GM12872 (cell line): ENCODE data around the gene PKDCC.

Experiments used
- TF ChIP-seq, protein P1 (sequence below): IDR thresholded peaks from 3 replicates; pipeline ENCODE4 v1.5.1; 2011; ENCODE audit warnings: low read depth, mild to moderate bottlenecking, low read length, moderate library complexity; ENCODE audit not compliant: insufficient read depth

PKDCC gene

DNA sequence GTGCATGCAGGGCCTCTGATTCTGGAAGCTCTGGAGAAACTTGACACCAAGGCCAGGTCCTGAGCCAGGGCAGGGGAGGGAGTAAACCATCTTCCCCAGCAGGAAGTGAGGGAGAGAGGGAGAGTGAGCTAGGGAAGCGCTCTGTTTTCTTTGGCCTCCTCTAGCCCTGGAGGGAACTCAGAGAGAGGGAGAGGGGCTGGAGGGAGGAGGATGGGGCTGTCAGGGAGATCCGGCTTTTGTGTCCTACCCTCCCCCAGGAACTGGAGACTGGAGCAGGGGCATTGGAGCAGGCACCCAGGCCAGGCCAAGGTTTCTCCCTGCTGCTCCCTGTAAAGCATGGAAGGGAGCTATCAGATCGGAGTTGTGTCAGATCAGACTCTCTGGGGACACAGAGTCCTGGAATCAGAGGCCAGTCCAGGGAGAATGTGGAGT, 22.7 kb upstream of the PKDCC start:
- TF ChIP-seq, protein P1, sequence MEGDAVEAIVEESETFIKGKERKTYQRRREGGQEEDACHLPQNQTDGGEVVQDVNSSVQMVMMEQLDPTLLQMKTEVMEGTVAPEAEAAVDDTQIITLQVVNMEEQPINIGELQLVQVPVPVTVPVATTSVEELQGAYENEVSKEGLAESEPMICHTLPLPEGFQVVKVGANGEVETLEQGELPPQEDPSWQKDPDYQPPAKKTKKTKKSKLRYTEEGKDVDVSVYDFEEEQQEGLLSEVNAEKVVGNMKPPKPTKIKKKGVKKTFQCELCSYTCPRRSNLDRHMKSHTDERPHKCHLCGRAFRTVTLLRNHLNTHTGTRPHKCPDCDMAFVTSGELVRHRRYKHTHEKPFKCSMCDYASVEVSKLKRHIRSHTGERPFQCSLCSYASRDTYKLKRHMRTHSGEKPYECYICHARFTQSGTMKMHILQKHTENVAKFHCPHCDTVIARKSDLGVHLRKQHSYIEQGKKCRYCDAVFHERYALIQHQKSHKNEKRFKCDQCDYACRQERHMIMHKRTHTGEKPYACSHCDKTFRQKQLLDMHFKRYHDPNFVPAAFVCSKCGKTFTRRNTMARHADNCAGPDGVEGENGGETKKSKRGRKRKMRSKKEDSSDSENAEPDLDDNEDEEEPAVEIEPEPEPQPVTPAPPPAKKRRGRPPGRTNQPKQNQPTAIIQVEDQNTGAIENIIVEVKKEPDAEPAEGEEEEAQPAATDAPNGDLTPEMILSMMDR = no peak

DNA sequence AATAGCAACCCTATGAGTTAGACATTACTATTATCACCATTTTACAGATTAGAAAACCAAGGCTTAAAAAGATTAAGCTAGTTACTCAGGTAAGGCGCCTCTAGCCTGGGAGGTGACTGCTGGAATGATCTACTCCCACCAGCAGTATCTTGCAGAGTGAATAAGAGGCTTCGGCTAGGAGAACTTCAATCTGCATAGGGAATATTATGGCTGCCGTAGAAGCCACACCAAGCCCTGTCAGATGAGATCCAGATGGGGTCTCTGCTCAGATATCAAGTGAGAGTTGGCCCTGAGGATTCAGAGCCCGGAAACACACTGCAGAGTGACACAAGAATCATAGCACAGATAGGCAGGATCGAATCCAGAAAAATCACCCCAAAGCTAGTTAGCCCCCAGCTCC, 21.5 kb upstream of the PKDCC start:
- TF ChIP-seq, protein P1 = no peak

DNA sequence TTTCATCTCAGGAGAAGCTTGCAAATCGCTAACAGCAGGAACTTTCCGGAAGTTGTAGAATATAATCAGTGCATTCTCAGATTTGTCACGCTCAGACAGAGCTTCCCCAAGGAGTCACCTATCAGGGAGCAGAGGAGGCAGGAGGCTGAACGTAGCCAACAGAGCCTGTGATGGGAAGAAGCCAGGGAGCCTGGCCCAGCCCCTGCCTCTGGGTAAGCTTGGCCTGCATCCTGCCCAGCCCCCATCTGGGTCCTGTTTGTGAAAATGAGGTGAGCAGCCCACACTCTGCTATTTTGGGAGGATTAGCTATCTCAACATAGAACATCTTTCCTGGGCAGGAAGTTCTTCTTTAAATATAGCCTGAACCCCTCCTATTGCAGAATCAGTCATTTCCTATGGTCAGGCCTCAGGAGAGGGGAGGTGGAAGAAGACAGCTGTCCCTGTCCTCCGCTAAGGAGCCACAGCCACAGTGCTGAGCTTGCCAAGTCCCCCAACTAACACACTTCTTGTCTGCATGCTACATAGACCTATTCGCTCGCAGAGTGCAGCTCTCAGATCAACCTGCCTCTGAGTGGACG, 19.2 kb upstream of the PKDCC start:
- TF ChIP-seq, protein P1 = no peak

DNA sequence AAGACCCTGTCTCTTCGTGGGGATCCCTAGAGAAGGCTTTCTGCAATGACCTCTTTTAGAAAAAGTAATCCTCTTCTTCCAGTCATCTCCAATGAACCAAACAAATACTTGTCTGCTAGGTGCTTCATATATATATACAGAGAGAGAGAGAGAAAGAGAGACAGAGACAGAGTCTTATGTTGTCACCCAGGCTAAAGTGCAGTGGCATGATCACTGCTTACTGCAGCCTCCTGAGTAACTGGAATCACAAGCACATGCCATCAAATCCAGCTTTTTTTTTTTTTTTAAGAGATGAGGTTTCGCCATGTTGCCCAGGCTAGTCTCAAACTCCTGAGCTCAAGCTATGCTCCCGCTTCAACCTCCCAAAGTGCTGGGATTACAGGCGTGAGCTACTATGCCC, 18.6 kb upstream of the PKDCC start:
- TF ChIP-seq, protein P1 = no peak

DNA sequence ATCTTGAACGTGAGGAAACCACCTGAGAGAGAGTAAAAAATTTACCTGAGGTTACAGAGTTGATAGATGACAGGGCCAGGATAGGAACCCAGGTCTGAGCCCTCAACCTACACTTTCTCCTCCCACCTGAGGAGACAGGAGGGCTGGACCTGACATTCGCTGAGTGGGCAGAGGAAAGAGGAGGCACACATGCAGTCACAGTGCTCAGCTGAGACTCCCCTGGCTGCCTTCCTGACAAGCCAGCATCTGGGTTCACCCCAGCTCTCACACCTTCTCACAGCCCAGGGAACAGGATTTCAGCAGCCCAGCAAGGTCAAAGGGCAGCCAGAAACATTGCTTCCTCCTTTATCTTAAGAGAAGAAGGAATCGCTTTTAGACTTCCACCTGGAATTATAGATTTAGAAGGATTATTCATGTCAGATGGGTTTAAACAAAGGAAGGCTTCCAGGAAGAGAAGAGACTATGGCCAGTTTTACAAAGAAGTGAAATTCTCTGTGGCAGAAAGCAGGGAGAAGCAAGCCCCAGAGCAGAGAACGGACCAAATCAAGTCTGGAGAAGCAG, 18.1 kb upstream of the PKDCC start:
- TF ChIP-seq, protein P1 = no peak

DNA sequence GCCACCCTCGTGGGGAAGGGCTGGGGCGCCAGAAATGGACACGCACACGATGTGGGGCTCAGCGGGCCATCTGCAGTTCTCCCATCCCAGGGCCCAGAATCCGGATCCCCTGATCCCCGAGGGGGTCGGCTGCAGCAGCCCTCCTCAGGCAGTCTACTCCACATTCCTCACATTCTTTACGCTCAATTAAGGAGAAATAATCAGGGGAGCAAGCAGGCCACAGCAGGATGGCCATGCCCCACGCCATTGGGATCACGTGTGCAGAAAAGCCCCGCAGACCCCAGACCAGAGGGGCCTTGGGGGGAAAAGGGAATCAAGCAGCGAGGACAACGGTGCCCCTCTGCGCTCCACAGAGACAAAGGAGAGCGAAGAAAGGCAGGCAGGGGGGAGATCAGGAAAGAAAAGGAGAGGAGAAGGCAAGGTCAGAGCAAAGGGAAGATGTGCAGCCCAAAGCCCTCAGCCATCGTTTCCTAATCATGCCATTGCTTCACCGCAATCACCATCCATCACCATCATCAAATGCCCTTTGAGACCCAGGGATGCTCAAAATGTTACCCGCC, 17.5 kb upstream of the PKDCC start:
- TF ChIP-seq, protein P1 = no peak

DNA sequence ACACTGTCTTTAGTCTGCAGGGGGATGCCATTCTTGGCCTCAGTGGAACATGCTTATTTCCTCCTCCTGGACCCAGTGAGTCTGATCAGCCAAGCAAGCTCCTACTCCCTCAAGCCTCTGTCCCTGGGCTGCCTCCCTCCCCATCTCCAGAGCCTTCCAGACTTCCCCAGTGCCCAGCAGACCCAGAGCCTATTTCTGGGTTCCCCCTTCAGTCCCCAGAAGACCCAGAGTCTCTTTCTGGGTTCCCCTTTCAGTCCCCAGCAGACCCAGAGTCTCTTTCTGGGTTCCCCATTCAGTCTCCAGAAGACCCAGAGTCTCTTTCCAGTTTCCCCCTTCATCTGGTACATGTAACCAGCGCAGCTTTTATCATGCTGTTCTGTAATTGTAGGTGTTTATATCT, 17.0 kb upstream of the PKDCC start:
- TF ChIP-seq, protein P1 = no peak
